Gastrocnemius medialis (tissue), 4 donors: Measurements from ENCODE around the gene ACTR8. TPM values are rescaled to one million over a fixed set of nuclear protein-coding genes. Genes with fewer than 3 reads are reported as not detected.

Experiments used
- ATAC-seq, 2 donors: fragments of 150-250 bp; one replicate each; pipeline ENCODE4 v1.9.1; 2016
- DNase-seq, 2 donors: peaks; one replicate each; pipeline ENCODE4 v3.0.0-alpha.2; 2019
- H3K27ac ChIP-seq, 4 donors: fragments of 200-600 bp; sonication (generic); 1 replicate in 1 of 4; 2 replicates in 3 of 4; pipeline ENCODE4 v1.5.1; 2016 to 2018; ENCODE audit warnings: mild to moderate bottlenecking in 2 of 4, moderate library complexity in 1 of 4
- H3K27me3 ChIP-seq, 3 donors: fragments of 200-600 bp; sonication (generic) in 2 of 3; 1 replicate in 1 of 3; 2 replicates in 2 of 3; pipeline versions ENCODE4 v1.5.1 to v1.6.0; 2016 to 2019; ENCODE audit warnings: mild to moderate bottlenecking in 1 of 3, moderate library complexity in 1 of 3
- H3K36me3 ChIP-seq, 2 donors: fragments of 200-600 bp; sonication (generic) in 1 of 2; one replicate each; pipeline ENCODE4 v1.5.1; 2017 to 2018
- H3K4me1 ChIP-seq, 2 donors: fragments of 200-600 bp; sonication (generic) in 1 of 2; one replicate each; pipeline ENCODE4 v1.5.1; 2016 to 2017; ENCODE audit warnings: mild to moderate bottlenecking in 2 of 2
- H3K4me3 ChIP-seq, 4 donors: fragments of 200-600 bp; sonication (generic) in 3 of 4; 1 replicate in 1 of 4; 2 replicates in 3 of 4; pipeline ENCODE4 v1.5.1; 2016 to 2019; ENCODE audit warnings: mild to moderate bottlenecking in 2 of 4
- H3K9me3 ChIP-seq, 3 donors: fragments of 200-600 bp; sonication (generic) in 2 of 3; 1 replicate in 1 of 3; 2 replicates in 2 of 3; pipeline ENCODE4 v1.5.1; 2016 to 2019
- CTCF ChIP-seq, 5 experiments: fragments of 450-650 bp in 3 of 5; fragments of 200-600 bp in 2 of 5; sonication (generic) in 2 of 5; IDR thresholded peaks in 4 of 5; conservative IDR thresholded peaks in 1 of 5; 1 replicate in 4 of 5; 2 replicates in 1 of 5; pipeline ENCODE4 v1.5.1; 2016 to 2019; ENCODE audit warnings: antibody characterized with exemption in 5 of 5, mild to moderate bottlenecking in 3 of 5, moderate library complexity in 3 of 5
- POLR2A ChIP-seq, 2 donors: fragments of 450-650 bp; IDR thresholded peaks; one replicate each; pipeline ENCODE4 v1.6.1; 2017; ENCODE audit warnings: antibody characterized with exemption in 2 of 2, mild to moderate bottlenecking in 2 of 2, moderate library complexity in 2 of 2
- in situ Hi-C, 4 donors: fragments of 200-750 bp; cut with MboI; loops; one replicate each; pipeline versions ENCODE4 v1.15.0 to v1.8.0; 2017; ENCODE audit warnings: low sequenced_read_pairs in 4 of 4
- intact Hi-C: fragments of 100-400 bp; cut with DNase I; formaldehyde crosslinking; loops from one replicate; pipeline ENCODE4 v1.15.1; 2023; ENCODE audit warnings: low total_unique reads
- total RNA-seq, 4 donors: library from RNA; depleted of rRNA; stranded (reverse); fragments of >200 nt; gene quantifications; one replicate each; pipeline versions ENCODE4 v1.1.0 to v1.2.3, GENCODE V29; 2016

The ACTR8 gene
- total RNA-seq, 4 donors from 2014 or later, result 13.6 to 24.9 (median 19.8) TPM

DNA sequence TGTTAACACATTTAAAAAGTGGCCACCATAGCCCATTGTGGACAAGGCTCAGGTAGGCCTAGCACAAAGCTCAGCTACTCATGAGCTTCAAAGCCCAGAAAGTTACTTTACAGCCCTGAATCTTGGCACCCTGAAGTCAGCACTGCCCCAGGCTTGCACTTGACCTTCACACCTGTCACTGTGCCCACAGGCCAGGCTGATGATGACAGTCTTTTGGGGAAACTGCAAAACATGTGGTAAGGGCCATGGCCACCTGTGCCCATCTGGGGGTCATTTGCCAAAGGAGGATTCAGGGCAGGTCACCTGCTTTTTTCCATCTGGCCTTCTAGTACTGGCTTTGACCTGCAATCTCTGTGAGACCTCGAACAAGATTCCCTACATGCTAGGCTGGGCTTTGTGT lies 46.7 kb downstream of the ACTR8 start:
- no peak overlapping the region for H3K27ac ChIP-seq
- intact Hi-C loops (no loop called here), in situ Hi-C loops (no loop called here)
- no peak for DNase-seq
- H3K4me3 ChIP-seq, result no peak overlapping the region
- no peaks in the 10 kb centered on the region for H3K36me3 ChIP-seq
- no peaks in the 10 kb centered on the region for H3K9me3 ChIP-seq
- TF ChIP-seq CTCF (IDR thresholded peaks at IDR 0.05 in 4 of 5, conservative IDR thresholded peaks at IDR 0.05 in 1 of 5), result no peak
- no peak for TF ChIP-seq POLR2A (IDR thresholded peaks at IDR 0.05)
- no peak for ATAC-seq
- no peaks in the 10 kb centered on the region for H3K4me1 ChIP-seq
- no peaks in the 10 kb centered on the region for H3K27me3 ChIP-seq

- Histone ChIP-seq H3K9me3 (no peaks in the 10 kb centered on the region), H3K4me3 (no peak overlapping the region), H3K36me3 (no peaks in the 10 kb centered on the region), H3K27ac (no peak overlapping the region), H3K27me3 (no peaks in the 10 kb centered on the region), H3K4me1 (no peaks in the 10 kb centered on the region)
- DNase-seq (no peak), ATAC-seq (no peak)
- TF ChIP-seq CTCF (IDR thresholded peaks at IDR 0.05 in 4 of 5, conservative IDR thresholded peaks at IDR 0.05 in 1 of 5) (no peak), POLR2A (IDR thresholded peaks at IDR 0.05) (no peak)
- intact Hi-C loops (no loop called here), in situ Hi-C loops (no loop called here)
Measured at GRCh38 chr3:53834429-53835095, 47.4 kb downstream of the ACTR8 start.

DNA sequence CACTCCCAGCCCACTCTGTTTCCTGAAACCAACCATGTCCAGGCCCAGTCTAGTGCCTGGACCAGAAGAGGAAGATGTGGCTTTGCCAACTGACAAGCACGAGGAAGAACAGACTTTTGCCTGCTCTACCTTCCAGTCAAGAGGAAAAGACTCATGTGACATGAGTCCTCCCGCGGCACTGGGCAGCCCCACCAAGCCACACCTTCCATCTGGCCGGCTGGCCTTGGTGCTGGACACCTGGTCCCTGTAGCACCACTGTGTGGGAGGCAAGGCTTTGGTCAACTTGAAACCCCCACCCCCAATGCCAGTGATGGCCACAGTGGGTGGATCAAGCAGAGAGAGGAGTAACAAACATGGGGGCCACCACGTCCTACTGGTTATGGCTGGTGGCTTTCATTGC lies 48.3 kb downstream of the ACTR8 start:
- no peak for ATAC-seq
- no peaks in the 10 kb centered on the region for H3K4me1 ChIP-seq
- no peak for TF ChIP-seq POLR2A (IDR thresholded peaks at IDR 0.05)
- no peak for TF ChIP-seq CTCF (IDR thresholded peaks at IDR 0.05 in 4 of 5, conservative IDR thresholded peaks at IDR 0.05 in 1 of 5)
- H3K27ac ChIP-seq, result no peak overlapping the region
- H3K9me3 ChIP-seq, result no peaks in the 10 kb centered on the region
- no peak overlapping the region for H3K4me3 ChIP-seq
- H3K36me3 ChIP-seq, result no peaks in the 10 kb centered on the region
- DNase-seq, result no peak
- no peaks in the 10 kb centered on the region for H3K27me3 ChIP-seq
- intact Hi-C loops, result no loop called here
- in situ Hi-C loops, result no loop called here

DNA sequence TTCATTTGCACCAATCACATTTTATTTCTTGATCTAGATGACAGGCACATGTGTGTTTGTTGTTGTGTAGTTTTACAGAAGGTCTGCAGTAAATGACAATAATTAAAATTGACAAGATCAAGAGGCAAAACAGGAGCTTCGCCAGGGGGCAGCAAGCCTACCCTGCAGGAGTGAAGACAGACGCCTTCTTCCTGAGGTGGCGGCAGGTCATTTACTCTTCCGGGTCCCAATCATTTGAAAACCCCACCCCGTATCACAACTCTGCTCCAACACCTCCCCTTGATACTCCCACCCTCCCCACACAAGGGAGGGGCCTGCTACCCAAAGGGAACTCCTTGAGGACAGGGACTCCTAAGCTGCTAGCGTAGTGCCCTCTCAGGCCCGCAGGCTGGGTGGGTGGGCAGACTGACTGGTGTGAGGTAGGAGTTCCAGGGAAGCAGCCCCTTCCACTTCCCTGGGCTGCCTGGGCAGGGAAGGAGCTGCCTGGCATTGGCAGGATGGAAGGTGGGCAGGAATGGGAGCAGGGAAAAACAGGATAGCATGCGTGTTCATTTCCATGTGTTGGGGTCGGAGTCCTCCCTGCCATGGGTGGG lies 48.8 kb downstream of the ACTR8 start:
- intact Hi-C loops (no loop called here), in situ Hi-C loops (no loop called here)
- Histone ChIP-seq H3K27me3 (no peaks in the 10 kb centered on the region), H3K4me1 (no peaks in the 10 kb centered on the region), H3K4me3 (no peak overlapping the region), H3K9me3 (no peaks in the 10 kb centered on the region), H3K36me3 (no peaks in the 10 kb centered on the region), H3K27ac (no peak overlapping the region)
- DNase-seq (no peak), ATAC-seq (no peak)
- TF ChIP-seq CTCF (IDR thresholded peaks at IDR 0.05 in 4 of 5, conservative IDR thresholded peaks at IDR 0.05 in 1 of 5) (no peak), POLR2A (IDR thresholded peaks at IDR 0.05) (no peak)
